ENCODE data around the gene SYDE1.
"Not testable (repeated sequence)": the region's sequence is repeated elsewhere in the genome, so short reads cannot be mapped to it uniquely, and the experiment has no call there.

The SYDE1 gene

GRCh38 chr19:15107061-15108010 is at the start of gene SYDE1:
Gene SYDE1, plus strand, starts transcription at chr19:15107401. Its CDS starts 33 bp downstream, at chr19:15107434.
- Histone ChIP-seq H3K27ac (ENCODE audit: low read depth, low read length) (peak within 1 kb of the TSS; percentile 60), H3K79me2 (ENCODE audit: control insufficient read depth, insufficient read depth, low read length, unreplicated experiment) (peaks cover 17% of the 10 kb centered on the region), H3K4me1 (ENCODE audit: control insufficient read depth, insufficient read depth, low read length, unreplicated experiment) (peaks cover 7% of the 10 kb centered on the region), H3K36me3 (ENCODE audit: insufficient read depth, low read length) (0 out of 2 replicates have a peak, but pooled peaks cover 4% of the 10 kb centered on the region), H3K27me3 (ENCODE audit: insufficient read depth, low read length) (no peaks in the 10 kb centered on the region), H3K4me3 (ENCODE audit: low read depth, low read length) (peak within 1 kb of the TSS; percentile 95), H2AFZ (ENCODE audit: low read length, unreplicated experiment) (peak within 1 kb of the TSS; percentile 83)

- Histone ChIP-seq H2AFZ (ENCODE audit: low read length, unreplicated experiment) (no peak overlapping the region), H3K27ac (ENCODE audit: low read depth, low read length) (no peak overlapping the region), H3K36me3 (ENCODE audit: insufficient read depth, low read length) (no peaks in the 10 kb centered on the region), H3K4me1 (ENCODE audit: control insufficient read depth, insufficient read depth, low read length, unreplicated experiment) (no peaks in the 10 kb centered on the region), H3K79me2 (ENCODE audit: control insufficient read depth, insufficient read depth, low read length, unreplicated experiment) (no peaks in the 10 kb centered on the region), H3K27me3 (ENCODE audit: insufficient read depth, low read length) (peaks cover 45% of the 10 kb centered on the region), H3K4me3 (ENCODE audit: low read depth, low read length) (no peak overlapping the region)
Observed at GRCh38 chr19:15062036-15062435, 45.2 kb upstream of the SYDE1 start.

- peaks cover 12% of the 10 kb centered on the region for H3K27me3 ChIP-seq (ENCODE audit: insufficient read depth, low read length)
- H3K79me2 ChIP-seq (ENCODE audit: control insufficient read depth, insufficient read depth, low read length, unreplicated experiment); H2AFZ ChIP-seq (ENCODE audit: low read length, unreplicated experiment); H3K27ac ChIP-seq (ENCODE audit: low read depth, low read length); H3K36me3 ChIP-seq (ENCODE audit: insufficient read depth, low read length); H3K4me1 ChIP-seq (ENCODE audit: control insufficient read depth, insufficient read depth, low read length, unreplicated experiment); H3K4me3 ChIP-seq (ENCODE audit: low read depth, low read length): not testable (repeated sequence)
Observed at GRCh38 chr19:15070386-15070785, 36.8 kb upstream of the SYDE1 start.

- no peak overlapping the region for H3K4me3 ChIP-seq (ENCODE audit: low read depth, low read length)
- H3K36me3 ChIP-seq (ENCODE audit: insufficient read depth, low read length), result no peaks in the 10 kb centered on the region
- H3K79me2 ChIP-seq (ENCODE audit: control insufficient read depth, insufficient read depth, low read length, unreplicated experiment), result no peaks in the 10 kb centered on the region
- H3K27me3 ChIP-seq (ENCODE audit: insufficient read depth, low read length), result peaks cover 2% of the 10 kb centered on the region; the same call in 1 of the 2 replicates
- H3K27ac ChIP-seq (ENCODE audit: low read depth, low read length), result no peak overlapping the region
- H2AFZ ChIP-seq (ENCODE audit: low read length, unreplicated experiment), result no peak overlapping the region
- no peaks in the 10 kb centered on the region for H3K4me1 ChIP-seq (ENCODE audit: control insufficient read depth, insufficient read depth, low read length, unreplicated experiment)
Observed at GRCh38 chr19:15072930-15073647, 34.1 kb upstream of the SYDE1 start.

- Histone ChIP-seq H3K4me3 (ENCODE audit: low read depth, low read length) (no peak overlapping the region), H3K27ac (ENCODE audit: low read depth, low read length) (no peak overlapping the region), H3K79me2 (ENCODE audit: control insufficient read depth, insufficient read depth, low read length, unreplicated experiment) (no peaks in the 10 kb centered on the region), H2AFZ (ENCODE audit: low read length, unreplicated experiment) (no peak overlapping the region), H3K36me3 (ENCODE audit: insufficient read depth, low read length) (no peaks in the 10 kb centered on the region), H3K27me3 (ENCODE audit: insufficient read depth, low read length) (peaks cover 8% of the 10 kb centered on the region; the same call in 1 of the 2 replicates), H3K4me1 (ENCODE audit: control insufficient read depth, insufficient read depth, low read length, unreplicated experiment) (no peaks in the 10 kb centered on the region)
Observed at GRCh38 chr19:15074371-15074770, 32.8 kb upstream of the SYDE1 start.

GRCh38 chr19:15075806-15076205 is 31.4 kb upstream of the SYDE1 start:
- Histone ChIP-seq H3K36me3 (ENCODE audit: insufficient read depth, low read length) (no peaks in the 10 kb centered on the region), H3K27me3 (ENCODE audit: insufficient read depth, low read length) (peaks cover 11% of the 10 kb centered on the region; the same call in 1 of the 2 replicates), H3K4me3 (ENCODE audit: low read depth, low read length) (no peak overlapping the region), H3K27ac (ENCODE audit: low read depth, low read length) (no peak overlapping the region), H3K4me1 (ENCODE audit: control insufficient read depth, insufficient read depth, low read length, unreplicated experiment) (no peaks in the 10 kb centered on the region), H2AFZ (ENCODE audit: low read length, unreplicated experiment) (no peak overlapping the region), H3K79me2 (ENCODE audit: control insufficient read depth, insufficient read depth, low read length, unreplicated experiment) (no peaks in the 10 kb centered on the region)

- peaks cover 19% of the 10 kb centered on the region; the same call in 1 of the 2 replicates for H3K27me3 ChIP-seq (ENCODE audit: insufficient read depth, low read length)
- H3K4me3 ChIP-seq (ENCODE audit: low read depth, low read length); H3K4me1 ChIP-seq (ENCODE audit: control insufficient read depth, insufficient read depth, low read length, unreplicated experiment); H3K79me2 ChIP-seq (ENCODE audit: control insufficient read depth, insufficient read depth, low read length, unreplicated experiment); H2AFZ ChIP-seq (ENCODE audit: low read length, unreplicated experiment); H3K36me3 ChIP-seq (ENCODE audit: insufficient read depth, low read length); H3K27ac ChIP-seq (ENCODE audit: low read depth, low read length): not testable (repeated sequence)
Observed at GRCh38 chr19:15080002-15080401, 27.2 kb upstream of the SYDE1 start.

GRCh38 chr19:15081911-15082310 is 25.3 kb upstream of the SYDE1 start, which contains the start of gene OR1I1:
Gene OR1I1, plus strand, starts transcription at chr19:15082211. Its CDS starts 4,855 bp downstream, at chr19:15087066.
- no peak within 1 kb of the TSS for H2AFZ ChIP-seq (ENCODE audit: low read length, unreplicated experiment)
- no peaks in the 10 kb centered on the region for H3K36me3 ChIP-seq (ENCODE audit: insufficient read depth, low read length)
- peaks cover 37% of the 10 kb centered on the region for H3K27me3 ChIP-seq (ENCODE audit: insufficient read depth, low read length)
- no peaks in the 10 kb centered on the region for H3K79me2 ChIP-seq (ENCODE audit: control insufficient read depth, insufficient read depth, low read length, unreplicated experiment)
- no peak within 1 kb of the TSS for H3K4me3 ChIP-seq (ENCODE audit: low read depth, low read length)
- H3K27ac ChIP-seq (ENCODE audit: low read depth, low read length), result no peak within 1 kb of the TSS
- no peaks in the 10 kb centered on the region for H3K4me1 ChIP-seq (ENCODE audit: control insufficient read depth, insufficient read depth, low read length, unreplicated experiment)

- no peaks in the 10 kb centered on the region for H3K4me1 ChIP-seq (ENCODE audit: control insufficient read depth, insufficient read depth, low read length, unreplicated experiment)
- H3K27ac ChIP-seq (ENCODE audit: low read depth, low read length), result no peak overlapping the region
- no peaks in the 10 kb centered on the region for H3K79me2 ChIP-seq (ENCODE audit: control insufficient read depth, insufficient read depth, low read length, unreplicated experiment)
- no peak overlapping the region for H3K4me3 ChIP-seq (ENCODE audit: low read depth, low read length)
- H3K36me3 ChIP-seq (ENCODE audit: insufficient read depth, low read length), result no peaks in the 10 kb centered on the region
- H3K27me3 ChIP-seq (ENCODE audit: insufficient read depth, low read length), result peaks cover 36% of the 10 kb centered on the region
- H2AFZ ChIP-seq (ENCODE audit: low read length, unreplicated experiment), result no peak overlapping the region
Observed at GRCh38 chr19:15087182-15087581, 20.0 kb upstream of the SYDE1 start.

- Histone ChIP-seq H3K4me1 (ENCODE audit: control insufficient read depth, insufficient read depth, low read length, unreplicated experiment) (no peaks in the 10 kb centered on the region), H2AFZ (ENCODE audit: low read length, unreplicated experiment) (no peak overlapping the region), H3K36me3 (ENCODE audit: insufficient read depth, low read length) (no peaks in the 10 kb centered on the region), H3K79me2 (ENCODE audit: control insufficient read depth, insufficient read depth, low read length, unreplicated experiment) (no peaks in the 10 kb centered on the region), H3K4me3 (ENCODE audit: low read depth, low read length) (no peak overlapping the region), H3K27me3 (ENCODE audit: insufficient read depth, low read length) (peaks cover 14% of the 10 kb centered on the region), H3K27ac (ENCODE audit: low read depth, low read length) (no peak overlapping the region)
Observed at GRCh38 chr19:15091918-15092753, 15.1 kb upstream of the SYDE1 start.

Measured in ACC112 (cell line).